SK-N-SH (cell line): ENCODE results near the gene KNDC1.

ENCODE experiments used
- CTCF ChIP-seq: fragments of 200-600 bp; sonication (generic); IDR thresholded peaks from 2 replicates; pipeline ENCODE4 v1.6.1; 2017; ENCODE audit warnings: antibody characterized with exemption, mild to moderate bottlenecking, moderate library complexity
- EP300 ChIP-seq, 2 experiments: IDR thresholded peaks; 2 replicates each; pipeline versions ENCODE4 v1.4.0 to v1.6.1; 2012; ENCODE audit warnings: borderline replicate concordance in 1 of 2, low read depth in 1 of 2, low read length in 1 of 2
- FOSL2 ChIP-seq: IDR thresholded peaks from 2 replicates; pipeline ENCODE4 v1.4.0; 2012; ENCODE audit warnings: low read depth, mild to moderate bottlenecking, moderate library complexity, borderline replicate concordance
- JUND ChIP-seq: IDR thresholded peaks from 2 replicates; pipeline ENCODE4 v1.4.0; 2012
- MEF2A ChIP-seq: IDR thresholded peaks from 2 replicates; pipeline ENCODE4 v1.4.0; 2012; ENCODE audit warnings: low read depth, borderline replicate concordance
- MXI1 ChIP-seq: IDR thresholded peaks from 2 replicates; pipeline ENCODE4 v1.6.1; 2012; ENCODE audit warnings: mild to moderate bottlenecking, low read depth, low read length, improper control_type of control experiment
- POLR2AphosphoS5 ChIP-seq: IDR thresholded peaks from 2 replicates; pipeline ENCODE4 v1.6.1; 2012; ENCODE audit warnings: low read depth, low read length
- USF1 ChIP-seq: IDR thresholded peaks from 2 replicates; pipeline ENCODE4 v1.4.0; 2012; ENCODE audit warnings: low read depth, borderline replicate concordance
- YY1 ChIP-seq: IDR thresholded peaks from 2 replicates; pipeline ENCODE4 v1.4.0; 2012; ENCODE audit warnings: low read depth, mild to moderate bottlenecking

GRCh38 chr10:133128126-133129070, 31.6 kb upstream of the KNDC1 start:
- TF ChIP-seq POLR2AphosphoS5 (no peak), YY1 (no peak), FOSL2 (no peak), CTCF (no peak), MXI1 (no peak), EP300 (IDR thresholded peaks at IDR 0.05; ENCODE audit: borderline replicate concordance in 1 of 2, low read depth in 1 of 2, low read length in 1 of 2) (no peak), USF1 (no peak), JUND (no peak), MEF2A (no peak)
